SK-N-SH treated with all-trans-retinoic acid at 6 μM for 48 hours (cell line): ENCODE results near the gene IVL.

Experiments
- ARNTL ChIP-seq: fragments of 450-650 bp; formaldehyde crosslinking; IDR thresholded peaks from 2 replicates; pipeline ENCODE4 v1.5.0; 2020; ENCODE audit warnings: low read depth, mild to moderate bottlenecking, moderate library complexity, borderline replicate concordance
- ESRRG ChIP-seq: fragments of 250-450 bp; sonication (Bioruptor Pico); IDR thresholded peaks from 2 replicates; pipeline ENCODE4 v1.6.1; 2021; ENCODE audit warnings: mild to moderate bottlenecking
- TSHZ2 ChIP-seq: fragments of 250-450 bp; sonication (Bioruptor Pico); IDR thresholded peaks from 2 replicates; pipeline ENCODE4 v1.5.0; 2020; ENCODE audit warnings: mild to moderate bottlenecking, moderate library complexity
- TF ChIP-seq, protein P1 (sequence below): fragments of 250-450 bp; sonication (Bioruptor Pico); IDR thresholded peaks from 2 replicates; pipeline ENCODE4 v1.5.1; 2021; ENCODE audit warnings: mild to moderate bottlenecking, moderate library complexity

GRCh38 chr1:152860129-152860528 lies 48.2 kb upstream of the IVL start:
- no peak for TF ChIP-seq ARNTL
- TF ChIP-seq ESRRG (CRISPR knock-in tag): no peak
- TF ChIP-seq, protein P1, sequence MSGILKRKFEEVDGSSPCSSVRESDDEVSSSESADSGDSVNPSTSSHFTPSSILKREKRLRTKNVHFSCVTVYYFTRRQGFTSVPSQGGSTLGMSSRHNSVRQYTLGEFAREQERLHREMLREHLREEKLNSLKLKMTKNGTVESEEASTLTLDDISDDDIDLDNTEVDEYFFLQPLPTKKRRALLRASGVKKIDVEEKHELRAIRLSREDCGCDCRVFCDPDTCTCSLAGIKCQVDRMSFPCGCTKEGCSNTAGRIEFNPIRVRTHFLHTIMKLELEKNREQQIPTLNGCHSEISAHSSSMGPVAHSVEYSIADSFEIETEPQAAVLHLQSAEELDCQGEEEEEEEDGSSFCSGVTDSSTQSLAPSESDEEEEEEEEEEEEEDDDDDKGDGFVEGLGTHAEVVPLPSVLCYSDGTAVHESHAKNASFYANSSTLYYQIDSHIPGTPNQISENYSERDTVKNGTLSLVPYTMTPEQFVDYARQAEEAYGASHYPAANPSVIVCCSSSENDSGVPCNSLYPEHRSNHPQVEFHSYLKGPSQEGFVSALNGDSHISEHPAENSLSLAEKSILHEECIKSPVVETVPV (CRISPR knock-in tag): no peak
- no peak for TF ChIP-seq TSHZ2
